ENCODE measurements around the gene MSI1. TPM values are rescaled to one million over a fixed set of nuclear protein-coding genes. Genes with fewer than 3 reads are reported as not detected.

MSI1 gene
- total and polyA plus RNA-seq, 2 of the 13 experiments (the other 11 are each of a cell fraction or from before 2014, with no cell fraction given) = 0.09 to 0.46 TPM

- no peak for TF ChIP-seq NR2F2 (IDR thresholded peaks at IDR 0.05; ENCODE audit: borderline replicate concordance, low read depth)
- no peak for TF ChIP-seq THAP7 (CRISPR knock-in tag; IDR thresholded peaks at IDR 0.05)
- no peak for TF ChIP-seq NR0B2 (CRISPR knock-in tag; IDR thresholded peaks at IDR 0.05)
- no peak for TF ChIP-seq KIAA2018 (CRISPR knock-in tag; IDR thresholded peaks at IDR 0.05; ENCODE audit: borderline replicate concordance)
- TF ChIP-seq GMEB2 (CRISPR knock-in tag; IDR thresholded peaks at IDR 0.05; ENCODE audit: low read depth) = no peak
- no peak for TF ChIP-seq HMGA1 (CRISPR knock-in tag; conservative IDR thresholded peaks at IDR 0.05)
- TF ChIP-seq ZNF530 (CRISPR knock-in tag; IDR thresholded peaks at IDR 0.05; ENCODE audit: low read depth) = no peak
- no peak for TF ChIP-seq SIN3B (IDR thresholded peaks at IDR 0.05; ENCODE audit: low read length)
These were observed 25.8 kb upstream of the MSI1 start (continued) for GRCh38 chr12:120394483-120395367.
